Measurements from ENCODE around the gene CTDNEP1. TPM values are rescaled to one million over a fixed set of nuclear protein-coding genes. Genes with fewer than 3 reads are reported as not detected.
A peak's percentile ranks its signal among the peaks of the same experiment; 100 is the strongest.

CTDNEP1 gene
- total RNA-seq, 2 experiments from 2014 or later = 155 to 164 TPM

DNA sequence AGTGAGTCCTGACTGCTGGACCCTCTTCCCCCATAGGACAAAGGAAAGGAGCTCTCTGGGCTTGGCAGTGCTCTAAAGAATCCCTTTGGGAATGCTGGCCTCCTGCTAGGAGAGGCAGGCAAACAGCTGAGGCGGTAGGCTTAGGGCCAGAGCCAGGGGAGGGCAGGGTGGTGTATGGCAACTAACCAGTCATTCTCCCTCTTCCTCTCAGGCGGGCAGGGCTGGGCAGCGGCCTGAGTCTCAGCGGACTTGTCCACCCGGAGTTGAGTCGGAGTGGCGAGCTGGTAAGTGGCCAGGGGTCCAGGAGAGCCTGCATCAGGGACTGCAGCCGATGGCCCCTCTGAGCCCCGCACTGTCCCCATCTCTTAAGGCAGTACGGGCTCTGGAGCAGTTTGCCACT, 27.4 kb downstream of the CTDNEP1 start:
- peaks cover 39% of the 10 kb centered on the region for H3K36me3 Mint-ChIP-seq
- H3K27me3 Mint-ChIP-seq = no peaks in the 10 kb centered on the region
- DNase-seq = no peak
- H3K4me3 Mint-ChIP-seq = no peak overlapping the region
- H3K4me1 Mint-ChIP-seq (ENCODE audit: low read depth) = peaks cover 26% of the 10 kb centered on the region
- H3K27ac Mint-ChIP-seq = no peak overlapping the region
- CTCF ChIA-PET = no interaction called here
- H3K9me3 Mint-ChIP-seq = no peaks in the 10 kb centered on the region
- intact Hi-C loops (cut with micrococcal nuclease) = no loop called here
- POLR2A ChIA-PET = interaction anchor here (1.4 to 4.9 kb wide), 3 partner anchors 10 to 72 kb away, joined by 5 to 33 read pairs (median 5); partner anchors contain the start of gene DVL2

GRCh38 chr17:7223375-7223774, 28.2 kb downstream of the CTDNEP1 start:
- no peak overlapping the region for H3K4me3 Mint-ChIP-seq
- no peaks in the 10 kb centered on the region for H3K9me3 Mint-ChIP-seq
- peaks cover 36% of the 10 kb centered on the region for H3K36me3 Mint-ChIP-seq
- no peaks in the 10 kb centered on the region for H3K27me3 Mint-ChIP-seq
- ChIA-PET CTCF (no interaction called here), POLR2A (interaction anchor here (2.5 to 4.9 kb wide), 2 partner anchors 11 to 73 kb away, joined by 5 to 33 read pairs; partner anchors contain the start of gene DVL2)
- no peak for DNase-seq
- intact Hi-C loops (cut with micrococcal nuclease) = no loop called here
- no peak overlapping the region for H3K27ac Mint-ChIP-seq
- H3K4me1 Mint-ChIP-seq (ENCODE audit: low read depth) = peaks cover 30% of the 10 kb centered on the region

- POLR2A ChIA-PET = interaction anchor here (2.5 to 4.9 kb wide), 2 partner anchors 11 to 74 kb away, joined by 5 to 33 read pairs; partner anchors contain the start of gene DVL2
- intact Hi-C loops (cut with micrococcal nuclease) = no loop called here
- H3K4me1 Mint-ChIP-seq (ENCODE audit: low read depth) = peaks cover 30% of the 10 kb centered on the region
- peaks cover 32% of the 10 kb centered on the region for H3K36me3 Mint-ChIP-seq
- no peaks in the 10 kb centered on the region for H3K9me3 Mint-ChIP-seq
- no peak overlapping the region for H3K4me3 Mint-ChIP-seq
- H3K27ac Mint-ChIP-seq = no peak overlapping the region
- DNase-seq = no peak
- CTCF ChIA-PET = no interaction called here
- no peaks in the 10 kb centered on the region for H3K27me3 Mint-ChIP-seq
These were observed 28.6 kb downstream of the CTDNEP1 start for GRCh38 chr17:7222972-7223292.

GRCh38 chr17:7222093-7222971, 29.2 kb downstream of the CTDNEP1 start:
- H3K27ac Mint-ChIP-seq = peak overlapping the region; percentile 92
- peaks cover 31% of the 10 kb centered on the region for H3K36me3 Mint-ChIP-seq
- H3K27me3 Mint-ChIP-seq = no peaks in the 10 kb centered on the region
- DNase-seq = no peak
- peaks cover 34% of the 10 kb centered on the region for H3K4me1 Mint-ChIP-seq (ENCODE audit: low read depth)
- H3K4me3 Mint-ChIP-seq = no peak overlapping the region
- intact Hi-C loops (cut with micrococcal nuclease) = no loop called here
- H3K9me3 Mint-ChIP-seq = no peaks in the 10 kb centered on the region
- ChIA-PET CTCF (interaction anchor here (1.5 to 4.2 kb wide), 2 partner anchors 16 to 339 kb away, joined by 4 to 34 read pairs; partner anchors contain the start of gene PHF23), POLR2A (interaction anchor here (2.5 to 4.9 kb wide), 2 partner anchors 12 to 74 kb away, joined by 5 to 33 read pairs; partner anchors contain the start of gene DVL2)

DNA sequence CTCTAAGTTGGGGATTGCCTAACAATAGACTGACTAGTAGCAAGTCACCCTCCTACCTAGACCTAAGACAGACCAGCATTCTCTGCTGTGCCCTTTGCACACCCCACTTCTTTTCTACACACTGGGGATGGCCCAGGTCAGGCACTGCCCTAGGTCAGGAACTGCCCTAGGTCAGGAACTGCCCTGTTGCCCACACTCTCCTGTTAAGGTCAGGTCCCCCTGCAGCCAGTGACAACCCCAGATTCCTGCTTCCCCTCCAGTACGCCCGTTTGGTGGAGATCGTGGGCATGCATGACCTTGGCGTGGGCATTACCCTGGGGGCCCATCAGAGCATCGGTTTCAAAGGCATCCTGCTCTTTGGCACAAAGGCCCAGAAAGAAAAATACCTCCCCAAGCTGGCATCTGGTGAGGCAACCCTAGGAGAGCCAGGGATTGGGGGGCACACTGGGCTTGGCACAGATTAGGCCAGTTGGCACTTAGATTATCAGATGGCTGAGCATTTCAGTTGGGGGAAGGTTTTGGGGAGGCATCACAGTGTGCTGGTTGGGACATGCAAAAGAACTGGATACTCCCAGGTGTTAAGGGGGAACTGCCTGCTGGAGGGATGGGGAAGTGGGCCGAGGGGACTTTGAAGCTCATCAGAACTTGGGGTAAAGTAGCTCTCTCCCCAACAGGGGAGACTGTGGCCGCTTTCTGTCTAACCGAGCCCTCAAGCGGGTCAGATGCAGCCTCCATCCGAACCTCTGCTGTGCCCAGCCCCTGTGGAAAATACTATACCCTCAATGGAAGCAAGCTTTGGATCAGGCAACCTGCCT, 30.0 kb downstream of the CTDNEP1 start:
- Mint-ChIP-seq H3K4me3 (peak overlapping the region; percentile 90), H3K36me3 (peaks cover 31% of the 10 kb centered on the region), H3K27me3 (no peaks in the 10 kb centered on the region), H3K4me1 (ENCODE audit: low read depth) (peaks cover 38% of the 10 kb centered on the region), H3K27ac (peak overlapping the region; percentile 92), H3K9me3 (no peaks in the 10 kb centered on the region)
- intact Hi-C loops (cut with micrococcal nuclease) = loop anchor here (1.0 to 2.0 kb wide), 2 partner anchors 13 to 75 kb away; partner anchors contain the start of gene DVL2
- ChIA-PET POLR2A (interaction anchor here (0.5 to 4.9 kb wide), 11 partner anchors 8 to 642 kb away, joined by 3 to 33 read pairs (median 5); partner anchors contain the start of genes DVL2, GABARAP and PHF23), CTCF (interaction anchor here (0.8 to 4.2 kb wide), 13 partner anchors 8 to 339 kb away, joined by 3 to 48 read pairs (median 8); partner anchors contain the start of genes CTDNEP1, DVL2, ELP5 and GABARAP)
- DNase-seq = no peak

GRCh38 chr17:7220593-7221277, 30.8 kb downstream of the CTDNEP1 start:
- POLR2A ChIA-PET = interaction anchor here (0.5 to 4.9 kb wide), 10 partner anchors 9 to 641 kb away, joined by 3 to 33 read pairs (median 4); partner anchors contain the start of genes DVL2, GABARAP and PHF23
- H3K27me3 Mint-ChIP-seq = no peaks in the 10 kb centered on the region
- peak; percentile 82 for DNase-seq
- no peaks in the 10 kb centered on the region for H3K9me3 Mint-ChIP-seq
- H3K4me3 Mint-ChIP-seq = peak overlapping the region; percentile 90
- CTCF ChIA-PET = interaction anchor here (0.8 to 4.2 kb wide), 14 partner anchors 9 to 340 kb away, joined by 3 to 48 read pairs (median 8); partner anchors contain the start of genes CTDNEP1, DVL2, ELP5 and GABARAP
- peaks cover 28% of the 10 kb centered on the region for H3K36me3 Mint-ChIP-seq
- peaks cover 45% of the 10 kb centered on the region for H3K4me1 Mint-ChIP-seq (ENCODE audit: low read depth)
- H3K27ac Mint-ChIP-seq = peak overlapping the region; percentile 92
- intact Hi-C loops (cut with micrococcal nuclease) = loop anchor here (1.0 to 2.0 kb wide), 2 partner anchors 14 to 76 kb away; partner anchors contain the start of gene DVL2

- Mint-ChIP-seq H3K9me3 (no peaks in the 10 kb centered on the region), H3K36me3 (peaks cover 25% of the 10 kb centered on the region), H3K27ac (peak within 1 kb of the TSS; percentile 92), H3K27me3 (no peaks in the 10 kb centered on the region), H3K4me3 (peak within 1 kb of the TSS; percentile 90), H3K4me1 (ENCODE audit: low read depth) (peaks cover 53% of the 10 kb centered on the region)
- CTCF ChIA-PET = interaction anchor here (0.8 to 4.2 kb wide), 15 partner anchors 10 to 174 kb away, joined by 3 to 48 read pairs (median 8); partner anchors contain the start of genes CTDNEP1, DVL2, ELP5 and GABARAP
- DNase-seq = peak; percentile 90
- intact Hi-C loops (cut with micrococcal nuclease) = loop anchor here (2.0 kb wide), 1 partner anchor 77 kb away; no protein-coding TSS in a partner anchor
- POLR2A ChIA-PET = interaction anchor here (0.6 to 4.9 kb wide), 11 partner anchors 10 to 175 kb away, joined by 3 to 33 read pairs (median 4); partner anchors contain the start of genes DVL2, GABARAP and PHF23
These were observed 31.5 kb downstream of the CTDNEP1 start, which contains the start of the genes ACADVL and DLG4 for GRCh38 chr17:7219812-7220592. ACADVL (plus strand) TSS chr17:7219938; CDS start chr17:7219985, 47 bp downstream. DLG4 (minus strand) TSS chr17:7219836.

GRCh38 chr17:7219229-7219811, 32.2 kb downstream of the CTDNEP1 start:
- Mint-ChIP-seq H3K4me1 (ENCODE audit: low read depth) (peaks cover 56% of the 10 kb centered on the region), H3K27me3 (peaks cover 1% of the 10 kb centered on the region), H3K9me3 (no peaks in the 10 kb centered on the region), H3K27ac (peak overlapping the region; percentile 92), H3K36me3 (peaks cover 25% of the 10 kb centered on the region), H3K4me3 (peak overlapping the region; percentile 90)
- CTCF ChIA-PET = interaction anchor here (0.9 to 4.2 kb wide), 8 partner anchors 10 to 173 kb away, joined by 3 to 48 read pairs (median 8); partner anchors contain the start of genes GABARAP and PHF23
- intact Hi-C loops (cut with micrococcal nuclease) = no loop called here
- no peak for DNase-seq
- POLR2A ChIA-PET = interaction anchor here (0.6 to 4.9 kb wide), 6 partner anchors 11 to 173 kb away, joined by 3 to 33 read pairs (median 5); partner anchors contain the start of genes DVL2, GABARAP and PHF23

DNA sequence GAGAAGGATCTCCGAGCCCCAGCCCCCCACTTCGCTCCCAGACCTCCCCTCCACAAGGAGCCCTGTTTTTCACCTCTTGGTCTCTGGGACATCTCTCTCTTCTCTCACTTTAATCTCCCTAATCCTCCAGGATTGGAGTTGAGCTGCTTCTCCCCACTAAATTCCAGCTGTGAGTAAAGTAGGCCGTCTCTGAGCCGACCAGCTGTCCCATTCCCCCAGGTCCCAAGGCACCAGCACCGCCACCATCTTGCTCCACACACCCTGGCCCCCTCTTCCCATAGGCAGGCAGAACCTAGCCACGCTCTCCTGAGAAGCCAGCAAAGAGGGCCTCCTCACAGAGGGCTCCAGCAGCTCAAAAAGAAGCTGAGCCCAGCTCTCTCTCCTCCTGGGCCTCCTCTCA, 32.8 kb downstream of the CTDNEP1 start:
- DNase-seq = no peak
- Mint-ChIP-seq H3K27ac (peak overlapping the region; percentile 92), H3K4me1 (ENCODE audit: low read depth) (peaks cover 61% of the 10 kb centered on the region), H3K27me3 (peaks cover 1% of the 10 kb centered on the region), H3K4me3 (no peak overlapping the region), H3K9me3 (no peaks in the 10 kb centered on the region), H3K36me3 (peaks cover 21% of the 10 kb centered on the region)
- intact Hi-C loops (cut with micrococcal nuclease) = no loop called here
- ChIA-PET POLR2A (interaction anchor here (1.5 to 3.2 kb wide), 4 partner anchors 11 to 173 kb away, joined by 4 to 19 read pairs (median 5); partner anchors contain the start of genes GABARAP and PHF23), CTCF (interaction anchor here (0.9 to 4.2 kb wide), 5 partner anchors 14 to 173 kb away, joined by 3 to 48 read pairs (median 19); partner anchors contain the start of genes GABARAP and PHF23)

All from activated CD4-positive, alpha-beta memory T cell treated with anti-CD3 and anti-CD28 coated beads for 36 hours (primary cell).